Gastroesophageal sphincter (tissue), 3 donors: ENCODE data around the gene AGAP3.

Experiments
- EP300 ChIP-seq: sonication (generic); formaldehyde crosslinking; IDR thresholded peaks from one replicate; pipeline ENCODE4 v1.6.1; 2017; ENCODE audit warnings: antibody characterized with exemption, mild to moderate bottlenecking
- POLR2A ChIP-seq, 2 donors: fragments of 450-650 bp; IDR thresholded peaks; one replicate each; pipeline ENCODE4 v1.6.1; 2017; ENCODE audit warnings: antibody characterized with exemption in 2 of 2, mild to moderate bottlenecking in 2 of 2, moderate library complexity in 1 of 2
- TF ChIP-seq, protein P1 (sequence below), 4 experiments: fragments of 200-600 bp in 2 of 4; fragments of 450-650 bp in 2 of 4; sonication (generic) in 1 of 4; IDR thresholded peaks; one replicate each; pipeline ENCODE4 v1.5.1; 2017 to 2019; ENCODE audit warnings: antibody characterized with exemption in 4 of 4, mild to moderate bottlenecking in 2 of 4, moderate library complexity in 2 of 4

DNA sequence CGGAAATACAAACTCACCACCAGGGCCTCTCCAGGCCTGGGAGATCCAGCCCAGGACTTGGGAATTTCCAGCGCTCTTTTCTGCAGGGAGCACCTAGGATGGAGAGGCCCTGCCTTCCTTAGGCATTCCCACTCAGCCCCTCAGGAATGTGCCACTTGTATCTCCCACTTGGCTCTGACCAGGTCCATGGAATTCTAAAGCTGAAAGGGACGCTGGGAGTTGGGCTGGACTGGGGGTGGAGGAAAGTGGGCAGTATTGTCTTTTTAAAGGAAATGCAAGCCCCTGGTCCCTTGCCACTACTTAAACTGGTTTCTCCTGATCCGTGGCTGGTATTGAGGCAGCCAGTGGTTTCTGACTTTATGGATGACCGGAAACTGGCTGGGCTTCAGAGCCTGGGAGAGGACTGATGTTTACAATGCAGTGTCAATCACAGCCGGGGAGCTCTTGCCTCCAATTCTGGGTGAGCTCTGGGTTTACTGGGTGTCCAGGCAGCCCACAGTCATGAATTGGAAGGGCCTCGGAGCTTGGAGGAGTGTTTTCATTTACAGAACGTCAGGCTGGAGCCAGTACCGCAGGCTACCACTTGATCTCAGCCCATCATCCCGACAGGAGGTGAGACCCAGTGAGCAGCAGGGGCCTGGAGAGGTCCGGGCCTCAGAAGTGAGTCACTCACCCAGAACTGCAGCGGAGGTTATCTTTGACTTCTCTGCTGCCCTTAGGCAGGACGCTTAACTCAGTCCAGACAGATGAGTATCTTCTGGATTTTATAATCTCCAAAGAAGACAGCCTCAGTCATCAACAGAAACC lies 27.3 kb downstream of the AGAP3 start:
- TF ChIP-seq, protein P1, sequence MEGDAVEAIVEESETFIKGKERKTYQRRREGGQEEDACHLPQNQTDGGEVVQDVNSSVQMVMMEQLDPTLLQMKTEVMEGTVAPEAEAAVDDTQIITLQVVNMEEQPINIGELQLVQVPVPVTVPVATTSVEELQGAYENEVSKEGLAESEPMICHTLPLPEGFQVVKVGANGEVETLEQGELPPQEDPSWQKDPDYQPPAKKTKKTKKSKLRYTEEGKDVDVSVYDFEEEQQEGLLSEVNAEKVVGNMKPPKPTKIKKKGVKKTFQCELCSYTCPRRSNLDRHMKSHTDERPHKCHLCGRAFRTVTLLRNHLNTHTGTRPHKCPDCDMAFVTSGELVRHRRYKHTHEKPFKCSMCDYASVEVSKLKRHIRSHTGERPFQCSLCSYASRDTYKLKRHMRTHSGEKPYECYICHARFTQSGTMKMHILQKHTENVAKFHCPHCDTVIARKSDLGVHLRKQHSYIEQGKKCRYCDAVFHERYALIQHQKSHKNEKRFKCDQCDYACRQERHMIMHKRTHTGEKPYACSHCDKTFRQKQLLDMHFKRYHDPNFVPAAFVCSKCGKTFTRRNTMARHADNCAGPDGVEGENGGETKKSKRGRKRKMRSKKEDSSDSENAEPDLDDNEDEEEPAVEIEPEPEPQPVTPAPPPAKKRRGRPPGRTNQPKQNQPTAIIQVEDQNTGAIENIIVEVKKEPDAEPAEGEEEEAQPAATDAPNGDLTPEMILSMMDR (IDR thresholded peaks at IDR 0.05): no peak
- no peak for TF ChIP-seq EP300
- no peak for TF ChIP-seq POLR2A (IDR thresholded peaks at IDR 0.05)
